OCI-LY1 (cell line): ENCODE measurements around the gene COPS4.

Experiments used
- H2AFZ ChIP-seq: fragments of 200-600 bp; sonication (generic), shearing (Covaris generic); 2 replicates; pipeline ENCODE4 v1.6.0; 2014; ENCODE audit warnings: antibody characterized with exemption, mild to moderate bottlenecking, low read length
- H3F3A ChIP-seq: fragments of 200-600 bp; sonication (generic), shearing (Covaris generic); 2 replicates; pipeline ENCODE4 v1.6.0; 2014; ENCODE audit warnings: mild to moderate bottlenecking, antibody characterized with exemption, low read length, moderate library complexity; ENCODE audit not compliant: insufficient read depth
- H3K27ac ChIP-seq: fragments of 200-600 bp; sonication (generic); 2 replicates; pipeline ENCODE4 v1.5.1; 2014; ENCODE audit warnings: low read length, mixed run types, mild to moderate bottlenecking, low read depth; ENCODE audit not compliant: poor library complexity, severe bottlenecking
- H3K27me3 ChIP-seq: fragments of 200-600 bp; sonication (generic); 2 replicates; pipeline ENCODE4 v1.6.0; 2014; ENCODE audit warnings: antibody characterized with exemption, mild to moderate bottlenecking, low read length, moderate library complexity; ENCODE audit not compliant: insufficient read depth
- H3K36me3 ChIP-seq: fragments of 200-600 bp; sonication (generic); 2 replicates; pipeline ENCODE4 v1.6.1; 2014; ENCODE audit warnings: mild to moderate bottlenecking, antibody characterized with exemption, low read length, moderate library complexity, mixed read lengths; ENCODE audit not compliant: insufficient read depth
- H3K4me1 ChIP-seq: fragments of 200-600 bp; sonication (generic); 2 replicates; pipeline ENCODE4 v1.5.1; 2014; ENCODE audit warnings: mild to moderate bottlenecking, low read length, moderate library complexity; ENCODE audit not compliant: insufficient read depth, severe bottlenecking
- H3K4me2 ChIP-seq: fragments of 200-600 bp; sonication (generic), shearing (Covaris generic); 2 replicates; pipeline ENCODE4 v1.6.1; 2014; ENCODE audit warnings: low read length
- H3K4me3 ChIP-seq: fragments of 200-600 bp; sonication (generic); 2 replicates; pipeline ENCODE4 v1.5.1; 2014; ENCODE audit warnings: low read length, low read depth, mild to moderate bottlenecking, mixed read lengths; ENCODE audit not compliant: poor library complexity, severe bottlenecking
- H3K79me2 ChIP-seq: fragments of 200-600 bp; shearing (Covaris generic); 2 replicates; pipeline ENCODE4 v1.6.1; 2016; ENCODE audit warnings: mixed run types, low read length, mixed read lengths; ENCODE audit not compliant: insufficient read depth
- H3K9ac ChIP-seq: fragments of 200-600 bp; sonication (generic), shearing (Covaris generic); 2 replicates; pipeline ENCODE4 v1.6.1; 2014; ENCODE audit warnings: mild to moderate bottlenecking, low read length, mixed read lengths
- H3K9me2 ChIP-seq: fragments of 200-600 bp; sonication (generic), shearing (Covaris generic); 2 replicates; pipeline ENCODE4 v1.6.1; 2014; ENCODE audit warnings: low read depth, mild to moderate bottlenecking, low read length, mixed read lengths
- H3K9me3 ChIP-seq: fragments of 200-600 bp; shearing (Covaris generic); 2 replicates; pipeline ENCODE4 v1.6.1; 2014; ENCODE audit warnings: low read length, mixed read lengths
- H4K20me1 ChIP-seq: fragments of 200-600 bp; sonication (generic), shearing (Covaris generic); 2 replicates; pipeline ENCODE4 v1.6.0; 2016; ENCODE audit warnings: mild to moderate bottlenecking, low read length; ENCODE audit not compliant: insufficient read depth
- EZH2 ChIP-seq: fragments of 200-600 bp; sonication (generic), shearing (Covaris generic); IDR thresholded peaks from 2 replicates; pipeline ENCODE4 v1.8.0; 2017; ENCODE audit warnings: borderline replicate concordance, mixed run types, mild to moderate bottlenecking, antibody characterized with exemption, low read length, moderate library complexity, mixed read lengths
- TF ChIP-seq, protein P1 (sequence below): fragments of 200-600 bp; sonication (generic), shearing (Covaris generic); IDR thresholded peaks from 2 replicates; pipeline ENCODE4 v1.5.1; 2017; ENCODE audit warnings: mild to moderate bottlenecking, antibody characterized with exemption, low read length, moderate library complexity, mixed read lengths

COPS4 gene

DNA sequence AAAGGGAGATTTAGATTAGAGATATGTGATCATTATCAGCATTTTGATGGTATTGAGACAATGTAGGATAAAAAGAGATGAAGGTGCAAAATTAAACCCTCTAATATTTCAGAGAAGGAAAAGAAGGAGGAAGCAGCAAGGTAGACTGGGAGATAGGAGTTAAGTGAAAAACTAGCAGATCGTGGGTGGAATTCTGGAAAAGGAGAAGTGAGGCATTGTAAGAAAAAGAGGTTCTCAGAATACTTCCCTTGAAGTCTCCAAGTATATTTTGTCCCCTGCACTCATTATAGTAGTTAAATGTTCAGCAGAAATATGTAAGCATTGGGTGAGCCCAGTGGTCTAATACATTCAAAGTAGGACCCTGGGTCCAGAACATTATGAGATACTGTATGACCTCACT is 30.3 kb downstream of the COPS4 start:
- peaks cover 65% of the 10 kb centered on the region for H3K36me3 ChIP-seq

DNA sequence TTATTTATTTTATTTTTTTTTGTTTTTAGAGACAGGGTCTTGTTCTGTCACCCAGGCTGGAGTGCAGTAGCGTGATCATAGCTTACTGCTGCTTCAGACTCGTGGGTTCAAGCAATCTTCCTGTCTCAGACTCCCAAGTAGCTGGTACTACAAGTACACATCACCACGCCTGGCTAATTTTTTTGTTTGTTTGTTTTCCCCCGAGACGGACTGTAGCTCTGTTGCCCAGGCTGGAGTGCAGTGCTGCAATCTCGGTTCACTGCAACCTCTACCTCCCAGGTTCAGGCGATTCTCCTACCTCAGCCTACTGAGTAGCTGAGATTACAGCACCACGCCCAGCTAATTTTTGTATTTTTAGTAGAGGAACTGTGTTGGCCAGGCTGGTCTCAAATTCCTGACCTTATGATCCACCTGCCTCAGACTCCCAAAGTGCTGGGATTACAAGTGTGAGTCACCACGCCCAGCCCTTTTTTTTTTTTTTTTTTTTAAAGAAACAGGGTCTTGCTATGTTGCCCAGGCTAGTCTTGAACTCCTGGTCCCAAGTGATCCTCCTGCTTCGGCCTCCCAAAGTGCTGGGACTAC is 32.2 kb downstream of the COPS4 start:
- no peaks in the 10 kb centered on the region for H4K20me1 ChIP-seq

More for the DNA sequence above, 30.3 kb downstream of the COPS4 start:
- H3K9me2 ChIP-seq: no peaks in the 10 kb centered on the region
- no peaks in the 10 kb centered on the region for H3F3A ChIP-seq
- no peaks in the 10 kb centered on the region for H3K27me3 ChIP-seq
- H3K4me3 ChIP-seq: no peak overlapping the region
- no peaks in the 10 kb centered on the region for H3K9me3 ChIP-seq
- H3K9ac ChIP-seq: no peak overlapping the region
- TF ChIP-seq EZH2: no peak
- TF ChIP-seq, protein P1, sequence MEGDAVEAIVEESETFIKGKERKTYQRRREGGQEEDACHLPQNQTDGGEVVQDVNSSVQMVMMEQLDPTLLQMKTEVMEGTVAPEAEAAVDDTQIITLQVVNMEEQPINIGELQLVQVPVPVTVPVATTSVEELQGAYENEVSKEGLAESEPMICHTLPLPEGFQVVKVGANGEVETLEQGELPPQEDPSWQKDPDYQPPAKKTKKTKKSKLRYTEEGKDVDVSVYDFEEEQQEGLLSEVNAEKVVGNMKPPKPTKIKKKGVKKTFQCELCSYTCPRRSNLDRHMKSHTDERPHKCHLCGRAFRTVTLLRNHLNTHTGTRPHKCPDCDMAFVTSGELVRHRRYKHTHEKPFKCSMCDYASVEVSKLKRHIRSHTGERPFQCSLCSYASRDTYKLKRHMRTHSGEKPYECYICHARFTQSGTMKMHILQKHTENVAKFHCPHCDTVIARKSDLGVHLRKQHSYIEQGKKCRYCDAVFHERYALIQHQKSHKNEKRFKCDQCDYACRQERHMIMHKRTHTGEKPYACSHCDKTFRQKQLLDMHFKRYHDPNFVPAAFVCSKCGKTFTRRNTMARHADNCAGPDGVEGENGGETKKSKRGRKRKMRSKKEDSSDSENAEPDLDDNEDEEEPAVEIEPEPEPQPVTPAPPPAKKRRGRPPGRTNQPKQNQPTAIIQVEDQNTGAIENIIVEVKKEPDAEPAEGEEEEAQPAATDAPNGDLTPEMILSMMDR: no peak
- H3K4me1 ChIP-seq: no peaks in the 10 kb centered on the region
- H3K4me2 ChIP-seq: no peak overlapping the region
- no peaks in the 10 kb centered on the region for H3K79me2 ChIP-seq
- no peaks in the 10 kb centered on the region for H4K20me1 ChIP-seq
- no peak overlapping the region for H2AFZ ChIP-seq
- H3K27ac ChIP-seq: no peak overlapping the region

DNA sequence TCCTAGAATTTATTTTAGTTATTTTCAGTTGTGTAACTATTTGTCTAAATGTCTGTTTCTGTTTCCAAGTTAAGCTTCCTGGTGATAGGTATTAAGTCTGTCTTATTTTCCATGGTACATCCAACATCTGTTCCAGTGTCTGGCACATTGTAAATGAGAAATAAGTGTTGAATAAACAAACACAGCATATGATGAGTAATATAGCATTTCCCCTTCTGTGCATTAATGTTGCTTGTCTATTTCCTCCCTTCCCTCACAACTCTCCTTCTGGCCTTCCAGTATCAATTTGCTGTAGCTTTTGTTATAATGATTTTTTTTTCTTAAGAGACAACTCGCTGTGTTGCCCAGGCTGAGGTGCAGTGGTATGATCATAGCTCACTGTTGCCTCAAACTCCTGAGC is 36.1 kb downstream of the COPS4 start:
- H3K79me2 ChIP-seq: no peaks in the 10 kb centered on the region
- H3K27ac ChIP-seq: no peak overlapping the region
- H3K9me3 ChIP-seq: no peaks in the 10 kb centered on the region
- H2AFZ ChIP-seq: no peak overlapping the region
- no peaks in the 10 kb centered on the region for H4K20me1 ChIP-seq
- no peak overlapping the region for H3K9ac ChIP-seq
- peaks cover 4% of the 10 kb centered on the region for H3K4me1 ChIP-seq
- peaks cover 51% of the 10 kb centered on the region for H3K36me3 ChIP-seq
- H3K9me2 ChIP-seq: no peaks in the 10 kb centered on the region
- H3K27me3 ChIP-seq: no peaks in the 10 kb centered on the region
- no peak overlapping the region for H3K4me2 ChIP-seq
- no peaks in the 10 kb centered on the region for H3F3A ChIP-seq
- TF ChIP-seq, protein P1: no peak
- H3K4me3 ChIP-seq: no peak overlapping the region

More for the DNA sequence above, 32.2 kb downstream of the COPS4 start:
- Histone ChIP-seq H3K4me3 (no peak overlapping the region), H3K4me2 (no peak overlapping the region), H3K9me2 (no peaks in the 10 kb centered on the region), H3K27ac (no peak overlapping the region), H3F3A (no peaks in the 10 kb centered on the region), H3K79me2 (no peaks in the 10 kb centered on the region), H3K4me1 (no peaks in the 10 kb centered on the region), H3K9ac (no peak overlapping the region), H2AFZ (no peak overlapping the region), H3K27me3 (no peaks in the 10 kb centered on the region), H3K36me3 (peaks cover 72% of the 10 kb centered on the region), H3K9me3 (no peaks in the 10 kb centered on the region)
- no peak for TF ChIP-seq EZH2
- TF ChIP-seq, protein P1: no peak
